ENCODE results near the gene LCNL1. TPM values are rescaled to one million over a fixed set of nuclear protein-coding genes. Genes with fewer than 3 reads are reported as not detected.

The LCNL1 gene
- polyA plus RNA-seq, 3 donors: 0.18 to 0.38 (median 0.36) TPM

Other genes starting within 250 kb of the LCNL1 start
- 1 to 10 TPM; 1.3 to 2.8 (median 2.4) TPM for gene LCN10, start 240.1 kb upstream of the LCNL1 start, polyA plus RNA-seq (ENCODE audit: insufficient read length in 3 of 3)
- not detected for gene LCN6, start 234.5 kb upstream of the LCNL1 start, polyA plus RNA-seq (ENCODE audit: insufficient read length in 3 of 3)
- under 1 TPM in 2 of 3 donors, not detected in 1; 0.06 to 0.25 TPM for gene LCN8, start 224.8 kb upstream of the LCNL1 start, polyA plus RNA-seq (ENCODE audit: insufficient read length in 3 of 3)
- under 1 TPM; 0.06 to 0.21 (median 0.15) TPM for gene LCN15, start 218.5 kb upstream of the LCNL1 start, polyA plus RNA-seq (ENCODE audit: insufficient read length in 3 of 3)
- 10 to 100 TPM; 77.3 to 83.8 (median 78.0) TPM for gene TMEM141, start 191.6 kb upstream of the LCNL1 start, polyA plus RNA-seq (ENCODE audit: insufficient read length in 3 of 3)
- 1 to 10 TPM; 5.7 to 7.6 (median 7.2) TPM for gene CCDC183, start 186.7 kb upstream of the LCNL1 start, polyA plus RNA-seq (ENCODE audit: insufficient read length in 3 of 3)
- 10 to 100 TPM; 66.7 to 81.4 (median 78.7) TPM for gene RABL6, start 175.0 kb upstream of the LCNL1 start, polyA plus RNA-seq (ENCODE audit: insufficient read length in 3 of 3)
- 1 to 10 TPM; 1.5 to 1.7 (median 1.6) TPM for gene AJM1, start 140.5 kb upstream of the LCNL1 start, polyA plus RNA-seq (ENCODE audit: insufficient read length in 3 of 3)
- gene PHPT1, start 133.6 kb upstream of the LCNL1 start, polyA plus RNA-seq (ENCODE audit: insufficient read length in 3 of 3): 100 to 1,000 TPM in 2 of 3 donors, 10 to 100 TPM in 1; 82.5 to 120 (median 115) TPM
- 10 to 100 TPM in 1 of 3 donors, 1 to 10 TPM in 2; 9.5 to 11.6 (median 10.0) TPM for gene MAMDC4, start 130.6 kb upstream of the LCNL1 start, polyA plus RNA-seq (ENCODE audit: insufficient read length in 3 of 3)
- gene EDF1, start 116.7 kb upstream of the LCNL1 start, polyA plus RNA-seq (ENCODE audit: insufficient read length in 3 of 3): 100 to 1,000 TPM; 342 to 449 (median 388) TPM
- 10 to 100 TPM; 15.3 to 17.4 (median 16.4) TPM for gene TRAF2, start 96.5 kb upstream of the LCNL1 start, polyA plus RNA-seq (ENCODE audit: insufficient read length in 3 of 3)
- gene FBXW5, start 38.3 kb upstream of the LCNL1 start, polyA plus RNA-seq (ENCODE audit: insufficient read length in 3 of 3): 10 to 100 TPM; 48.7 to 65.9 (median 64.8) TPM
- gene C8G, start 37.8 kb upstream of the LCNL1 start, polyA plus RNA-seq (ENCODE audit: insufficient read length in 3 of 3): 1 to 10 TPM in 2 of 3 donors, under 1 TPM in 1; 0.83 to 1.3 (median 1.2) TPM
- 10 to 100 TPM; 23.7 to 39.5 (median 37.3) TPM for gene LCN12, start 30.7 kb upstream of the LCNL1 start, polyA plus RNA-seq (ENCODE audit: insufficient read length in 3 of 3)
- gene PTGDS, start 5.5 kb upstream of the LCNL1 start, polyA plus RNA-seq (ENCODE audit: insufficient read length in 3 of 3): 10 to 100 TPM; 52.6 to 87.9 (median 87.8) TPM
- 10 to 100 TPM; 33.4 to 40.8 (median 40.4) TPM for gene PAXX, start 9.4 kb downstream of the LCNL1 start, polyA plus RNA-seq (ENCODE audit: insufficient read length in 3 of 3)
- under 1 TPM; 0.29 to 0.57 (median 0.47) TPM for gene CLIC3, start 13.6 kb downstream of the LCNL1 start, polyA plus RNA-seq (ENCODE audit: insufficient read length in 3 of 3)
- gene ABCA2, start 45.2 kb downstream of the LCNL1 start, polyA plus RNA-seq (ENCODE audit: insufficient read length in 3 of 3): 10 to 100 TPM; 56.6 to 68.7 (median 63.6) TPM
- gene FUT7, start 49.1 kb downstream of the LCNL1 start, polyA plus RNA-seq (ENCODE audit: insufficient read length in 3 of 3): under 1 TPM in 1 of 3 donors, not detected in 2; 0.18 TPM
- 10 to 100 TPM; 28.3 to 38.5 (median 32.0) TPM for gene NPDC1, start 63.2 kb downstream of the LCNL1 start, polyA plus RNA-seq (ENCODE audit: insufficient read length in 3 of 3)
- 1 to 10 TPM; 5.5 to 7.4 (median 7.3) TPM for gene ENTPD2, start 71.1 kb downstream of the LCNL1 start, polyA plus RNA-seq (ENCODE audit: insufficient read length in 3 of 3)
- gene SAPCD2, start 87.6 kb downstream of the LCNL1 start, polyA plus RNA-seq (ENCODE audit: insufficient read length in 3 of 3): 10 to 100 TPM in 1 of 3 donors, 1 to 10 TPM in 2; 8.0 to 10.4 (median 10.0) TPM
- 1 to 10 TPM; 5.4 to 8.6 (median 6.3) TPM for gene UAP1L1, start 94.5 kb downstream of the LCNL1 start, polyA plus RNA-seq (ENCODE audit: insufficient read length in 3 of 3)
- gene MAN1B1, start 104.0 kb downstream of the LCNL1 start, polyA plus RNA-seq (ENCODE audit: insufficient read length in 3 of 3): 10 to 100 TPM; 56.7 to 71.5 (median 64.7) TPM
- 10 to 100 TPM; 24.0 to 29.6 (median 27.7) TPM for gene DPP7, start 131.7 kb downstream of the LCNL1 start, polyA plus RNA-seq (ENCODE audit: insufficient read length in 3 of 3)
- under 1 TPM in 1 of 3 donors, not detected in 2; 0.36 TPM for gene GRIN1, start 156.2 kb downstream of the LCNL1 start, polyA plus RNA-seq (ENCODE audit: insufficient read length in 3 of 3)
- under 1 TPM in 1 of 3 donors, not detected in 2; 0.34 TPM for gene LRRC26, start 187.1 kb downstream of the LCNL1 start, polyA plus RNA-seq (ENCODE audit: insufficient read length in 3 of 3)
- not detected for gene TMEM210, start 189.1 kb downstream of the LCNL1 start, polyA plus RNA-seq (ENCODE audit: insufficient read length in 3 of 3)
- 10 to 100 TPM; 46.2 to 55.9 (median 51.3) TPM for gene ANAPC2, start 205.6 kb downstream of the LCNL1 start, polyA plus RNA-seq (ENCODE audit: insufficient read length in 3 of 3)
- gene SSNA1, start 205.7 kb downstream of the LCNL1 start, polyA plus RNA-seq (ENCODE audit: insufficient read length in 3 of 3): 10 to 100 TPM; 55.4 to 69.1 (median 65.3) TPM
- gene TPRN, start 217.7 kb downstream of the LCNL1 start, polyA plus RNA-seq (ENCODE audit: insufficient read length in 3 of 3): 10 to 100 TPM; 14.6 to 23.2 (median 22.0) TPM
- gene TMEM203, start 222.7 kb downstream of the LCNL1 start, polyA plus RNA-seq (ENCODE audit: insufficient read length in 3 of 3): 10 to 100 TPM; 41.9 to 47.5 (median 44.7) TPM
- gene NDOR1, start 222.7 kb downstream of the LCNL1 start, polyA plus RNA-seq (ENCODE audit: insufficient read length in 3 of 3): 10 to 100 TPM; 13.3 to 18.9 (median 17.2) TPM
- 10 to 100 TPM; 12.8 to 13.8 (median 13.2) TPM for gene RNF208, start 239.2 kb downstream of the LCNL1 start, polyA plus RNA-seq (ENCODE audit: insufficient read length in 3 of 3)
- gene CYSRT1, start 242.2 kb downstream of the LCNL1 start, polyA plus RNA-seq (ENCODE audit: insufficient read length in 3 of 3): 10 to 100 TPM; 10.9 to 17.0 (median 16.3) TPM
- gene RNF224, start 244.5 kb downstream of the LCNL1 start, polyA plus RNA-seq (ENCODE audit: insufficient read length in 3 of 3): 10 to 100 TPM; 10.1 to 15.2 (median 13.8) TPM
- 10 to 100 TPM; 10.3 to 12.1 (median 11.4) TPM for gene SLC34A3, start 247.9 kb downstream of the LCNL1 start, polyA plus RNA-seq (ENCODE audit: insufficient read length in 3 of 3)

All from renal pelvis (tissue), 3 donors.